Thymus (tissue), 11 donors: ENCODE measurements around the gene BDKRB2. TPM values are rescaled to one million over a fixed set of nuclear protein-coding genes. Genes with fewer than 3 reads are reported as not detected.

ENCODE experiments used
- DNase-seq, 9 donors: peaks; one replicate each; pipeline ENCODE4 v3.0.0-alpha.2; 2013; ENCODE audit warnings: low spot score in 9 of 9, low read depth in 6 of 9, missing footprints in 1 of 9
- H3K27ac ChIP-seq, 2 donors: one replicate each; pipeline ENCODE4 v1.5.1; 2013; ENCODE audit warnings: control low read depth in 1 of 2, low read depth in 1 of 2, low read length in 1 of 2, mild to moderate bottlenecking in 1 of 2, moderate library complexity in 1 of 2
- H3K27me3 ChIP-seq, 2 donors: one replicate each; pipeline ENCODE4 v1.5.1; 2013; ENCODE audit warnings: low read length in 1 of 2; ENCODE audit not compliant: control insufficient read depth in 2 of 2, insufficient read depth in 1 of 2
- H3K36me3 ChIP-seq, 2 donors: one replicate each; pipeline ENCODE4 v1.5.1; 2013; ENCODE audit warnings: low read length in 1 of 2, mild to moderate bottlenecking in 1 of 2, moderate library complexity in 1 of 2; ENCODE audit not compliant: control insufficient read depth in 2 of 2, insufficient read depth in 2 of 2
- H3K4me1 ChIP-seq, 2 donors: one replicate each; pipeline ENCODE4 v1.5.1; 2013; ENCODE audit warnings: low read length in 2 of 2; ENCODE audit not compliant: control insufficient read depth in 2 of 2, insufficient read depth in 2 of 2
- H3K4me3 ChIP-seq, 2 donors: one replicate each; pipeline ENCODE4 v1.5.1; 2013; ENCODE audit warnings: low read length in 2 of 2, control low read depth in 1 of 2, mild to moderate bottlenecking in 1 of 2
- H3K9me3 ChIP-seq, 2 donors: one replicate each; pipeline ENCODE4 v1.5.1; 2013; ENCODE audit warnings: low read length in 1 of 2, mild to moderate bottlenecking in 1 of 2; ENCODE audit not compliant: control insufficient read depth in 2 of 2, insufficient read depth in 1 of 2
- WGBS: extraction: QIAGEN DNeasy Blood & Tissue Kit; methylation state at CpG from one replicate; pipeline ENCODE4 v1.1.7; 2013; 5-methylcytosine and 5-hydroxymethylcytosine counted together
- polyA plus RNA-seq: library from polyadenylated mRNA; stranded (reverse); fragments of 200-250 nt; gene quantifications from one replicate; pipeline ENCODE4 v1.2.3, GENCODE V29; 2013
- total RNA-seq: library from RNA; stranded (reverse); fragments of 120-200 nt; gene quantifications from one replicate; pipeline ENCODE4 v1.2.4, GENCODE V29; 2013
- donor health status: healthy.

Gene BDKRB2
- total and polyA plus RNA-seq, 2 donors, result 1.1 to 1.7 TPM

- Histone ChIP-seq H3K9me3 (no peaks in the 10 kb centered on the region), H3K27ac (no peak overlapping the region), H3K4me1 (no peaks in the 10 kb centered on the region), H3K27me3 (peaks cover 0 to 6% of the 10 kb centered on the region in 2 donors), H3K4me3 (no peak overlapping the region), H3K36me3 (no peaks in the 10 kb centered on the region)
- 92% methylated on average over 9 of the region's 9 CpGs for whole genome bisulfite sequencing
- no peak for DNase-seq
Observed at GRCh38 chr14:96184737-96185136, 19.9 kb upstream of the BDKRB2 start.

DNA sequence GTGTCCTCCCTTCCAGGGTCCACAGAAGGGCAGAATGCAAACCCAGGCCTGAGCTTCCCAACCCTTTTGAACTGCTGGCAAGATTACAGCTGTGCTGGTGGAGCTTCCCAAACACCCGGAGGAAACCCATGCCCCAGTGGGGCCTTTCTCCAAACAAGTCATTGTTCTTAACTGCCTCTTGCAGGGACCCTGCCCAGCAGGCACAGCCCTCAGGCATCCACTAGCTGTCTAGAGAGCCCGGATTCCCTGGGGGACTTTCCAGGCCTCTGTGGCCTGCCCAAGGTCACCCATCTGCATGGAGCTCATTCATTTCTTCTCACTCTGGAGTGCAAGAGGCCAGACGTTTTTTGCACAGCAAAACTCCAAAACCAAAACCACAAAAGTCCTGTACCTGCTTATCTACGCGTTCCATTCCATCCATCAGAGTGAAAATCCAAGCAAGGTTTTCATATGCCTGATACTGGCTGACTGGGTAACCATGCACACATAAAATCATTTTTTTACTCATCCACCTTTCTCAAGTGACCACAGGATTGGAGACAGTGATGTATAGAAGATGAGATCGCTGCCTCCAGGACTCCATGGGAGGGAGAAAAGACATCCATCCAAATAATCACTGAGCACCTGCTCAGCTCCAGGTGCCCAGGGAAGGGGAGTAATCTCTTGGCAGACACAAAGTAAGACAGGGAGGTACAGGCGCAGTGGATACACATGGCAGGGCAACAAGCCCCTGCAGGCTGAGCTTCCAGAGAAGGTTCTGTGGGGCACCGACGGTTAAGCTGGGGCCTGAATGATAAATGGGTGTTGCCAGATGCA is 17.2 kb upstream of the BDKRB2 start:
- no peak for DNase-seq
- Histone ChIP-seq H3K27ac (no peak overlapping the region), H3K4me1 (no peaks in the 10 kb centered on the region), H3K4me3 (no peak overlapping the region), H3K36me3 (no peaks in the 10 kb centered on the region), H3K9me3 (no peaks in the 10 kb centered on the region), H3K27me3 (peaks cover 0 to 6% of the 10 kb centered on the region in 2 donors)
- 70% methylated on average over 9 of the region's 9 CpGs for WGBS

DNA sequence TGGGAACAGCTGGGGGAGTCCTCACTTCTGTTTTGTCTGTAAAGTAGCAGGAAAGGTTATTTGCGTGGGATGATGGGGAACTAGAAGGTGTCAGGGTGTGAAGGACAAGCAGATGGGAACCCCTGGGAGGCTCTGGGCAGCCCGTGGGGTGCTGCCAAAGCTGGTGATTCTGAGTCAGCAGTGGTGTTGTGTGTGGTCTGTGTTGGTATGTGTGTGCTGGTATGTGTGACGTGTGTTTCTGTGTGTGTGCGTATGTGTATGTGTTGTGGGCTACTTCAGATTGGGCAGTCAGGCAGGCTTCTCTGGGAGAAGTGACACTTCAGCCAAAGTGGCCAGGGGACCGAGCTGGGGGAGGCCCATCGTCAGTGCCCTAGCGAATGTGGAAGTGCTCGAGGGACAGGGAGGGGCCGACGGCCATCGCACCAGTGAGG is 15.3 kb upstream of the BDKRB2 start:
- H3K9me3 ChIP-seq, result no peaks in the 10 kb centered on the region
- H3K27me3 ChIP-seq, result peaks cover 0 to 6% of the 10 kb centered on the region in 2 donors
- H3K4me1 ChIP-seq, result no peaks in the 10 kb centered on the region
- no peak overlapping the region for H3K4me3 ChIP-seq
- no peak for DNase-seq
- 44% methylated on average over 11 of the region's 11 CpGs for WGBS
- H3K36me3 ChIP-seq, result no peaks in the 10 kb centered on the region
- H3K27ac ChIP-seq, result no peak overlapping the region

DNA sequence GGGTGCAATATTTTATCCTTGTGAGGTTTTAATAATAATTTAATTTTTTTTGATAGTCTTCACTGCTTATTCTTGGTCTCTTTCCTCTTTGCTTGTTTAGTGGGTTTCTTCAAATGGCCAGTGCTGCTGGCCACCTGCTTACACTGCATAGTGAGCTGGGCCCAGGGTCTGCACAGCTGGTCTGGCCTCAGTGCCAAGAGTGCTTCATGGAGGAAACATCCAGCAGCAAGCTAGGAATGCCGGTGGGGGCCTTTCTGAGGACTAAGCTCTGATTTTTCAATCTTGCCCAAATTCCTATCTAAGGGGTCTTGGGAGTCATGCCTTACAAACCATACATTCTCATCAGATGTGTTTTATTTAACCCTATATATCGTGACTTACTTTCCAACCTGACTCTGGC is 13.3 kb upstream of the BDKRB2 start:
- Histone ChIP-seq H3K36me3 (no peaks in the 10 kb centered on the region), H3K4me1 (no peaks in the 10 kb centered on the region), H3K4me3 (no peak overlapping the region), H3K27ac (no peak overlapping the region), H3K9me3 (no peaks in the 10 kb centered on the region), H3K27me3 (peaks cover 0 to 6% of the 10 kb centered on the region in 2 donors)
- WGBS, result 82% methylated on average over 2 of the region's 2 CpGs
- no peak for DNase-seq

GRCh38 chr14:96191841-96192462 is 12.7 kb upstream of the BDKRB2 start:
- WGBS, result 85% methylated on average over 3 of the region's 3 CpGs
- no peak overlapping the region for H3K4me3 ChIP-seq

GRCh38 chr14:96192975-96193805 is 11.4 kb upstream of the BDKRB2 start:
- H3K4me1 ChIP-seq, result no peaks in the 10 kb centered on the region
- WGBS, result 74% methylated on average over 22 of the region's 22 CpGs
- H3K27me3 ChIP-seq, result peaks cover 0 to 8% of the 10 kb centered on the region in 2 donors
- no peaks in the 10 kb centered on the region for H3K9me3 ChIP-seq
- no peak overlapping the region for H3K4me3 ChIP-seq
- no peak for DNase-seq
- no peak overlapping the region for H3K27ac ChIP-seq
- H3K36me3 ChIP-seq, result no peaks in the 10 kb centered on the region

More at GRCh38 chr14:96191841-96192462, 12.7 kb upstream of the BDKRB2 start:
- Histone ChIP-seq H3K27ac (no peak overlapping the region), H3K4me1 (no peaks in the 10 kb centered on the region), H3K36me3 (no peaks in the 10 kb centered on the region), H3K27me3 (peaks cover 0 to 6% of the 10 kb centered on the region in 2 donors), H3K9me3 (no peaks in the 10 kb centered on the region)
- DNase-seq, result no peak

- 91% methylated on average over 10 of the region's 10 CpGs for WGBS
- Histone ChIP-seq H3K27ac (no peak overlapping the region), H3K27me3 (peaks cover 0 to 9% of the 10 kb centered on the region in 2 donors), H3K36me3 (no peaks in the 10 kb centered on the region), H3K4me3 (no peak overlapping the region), H3K9me3 (no peaks in the 10 kb centered on the region), H3K4me1 (peaks cover 0 to 2% of the 10 kb centered on the region in 2 donors)
- DNase-seq, result no peak
Observed at GRCh38 chr14:96194262-96194656, 10.4 kb upstream of the BDKRB2 start.

DNA sequence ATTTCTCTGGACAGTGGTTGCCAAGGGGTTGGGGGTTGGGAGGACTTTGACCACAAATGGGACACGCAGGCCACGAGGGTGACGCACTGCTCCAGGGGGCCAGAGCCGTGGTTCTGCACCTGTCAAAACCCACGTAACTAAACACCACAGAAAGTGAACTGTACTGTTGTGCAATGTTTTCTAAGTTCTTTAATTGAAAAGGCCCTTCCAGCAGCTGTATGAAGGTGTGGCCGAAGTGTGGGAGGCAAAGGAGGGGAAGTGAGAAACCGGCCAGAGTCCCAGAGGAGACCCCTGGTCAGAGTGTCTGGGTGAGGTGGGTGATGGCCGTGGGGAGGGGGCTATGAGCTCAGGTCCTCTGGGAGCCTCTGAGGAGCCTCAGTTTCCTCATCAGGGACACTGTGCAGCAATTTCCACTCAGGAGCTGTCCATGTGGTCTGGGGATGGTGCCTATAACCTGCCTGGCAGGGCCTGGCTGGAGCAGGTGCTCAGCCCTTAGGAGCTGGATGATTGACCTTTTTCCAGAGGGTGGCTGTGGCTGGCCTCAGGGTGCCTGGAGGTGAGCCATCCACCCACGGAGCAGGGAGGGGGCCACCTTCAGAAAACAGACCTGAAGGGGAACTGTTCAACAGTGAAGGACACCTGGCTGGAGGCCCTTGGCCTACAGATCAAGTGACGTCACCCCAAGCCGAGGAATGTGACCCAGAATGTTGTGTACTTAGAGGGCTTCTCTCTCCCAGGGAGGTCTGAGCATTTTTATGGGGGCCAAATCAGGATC is 9.8 kb upstream of the BDKRB2 start:
- H3K9me3 ChIP-seq, result no peaks in the 10 kb centered on the region
- peaks cover 0 to 2% of the 10 kb centered on the region in 2 donors for H3K4me1 ChIP-seq
- H3K27ac ChIP-seq, result no peak overlapping the region
- WGBS, result 60% methylated on average over 11 of the region's 11 CpGs
- H3K27me3 ChIP-seq, result peaks cover 0 to 6% of the 10 kb centered on the region in 2 donors
- no peak overlapping the region for H3K4me3 ChIP-seq
- no peak for DNase-seq
- H3K36me3 ChIP-seq, result no peaks in the 10 kb centered on the region
